ENCODE data around the gene ADAMTSL2.

- no peak for TF ChIP-seq SP1 (IDR thresholded peaks at IDR 0.05)
- no peak for TF ChIP-seq CTCF (IDR thresholded peaks at IDR 0.05; ENCODE audit: low read depth, low read length, missing input control)
- no peak for TF ChIP-seq ZBTB33 (IDR thresholded peaks at IDR 0.05)
- TF ChIP-seq YY1 (IDR thresholded peaks at IDR 0.05), result no peak
- no peak for TF ChIP-seq HNF4G (IDR thresholded peaks at IDR 0.05)
- TF ChIP-seq GABPA (IDR thresholded peaks at IDR 0.05 in 1 of 2, conservative IDR thresholded peaks at IDR 0.05 in 1 of 2), result no peak
- TF ChIP-seq RAD21 (IDR thresholded peaks at IDR 0.05), result no peak
- no peak for TF ChIP-seq JUND (IDR thresholded peaks at IDR 0.05)
- no peak for TF ChIP-seq MAX (IDR thresholded peaks at IDR 0.05)
- no peak for TF ChIP-seq ATF3 (IDR thresholded peaks at IDR 0.05)
- no peak for TF ChIP-seq REST (IDR thresholded peaks at IDR 0.05)
These were observed 74.4 kb downstream of the ADAMTSL2 start for GRCh38 chr9:133608889-133609288.
